HG03066 (cell line): ENCODE data around the gene ARL13B.
"Not testable (repeated sequence)": the region's sequence is repeated elsewhere in the genome, so short reads cannot be mapped to it uniquely, and the experiment has no call there.

Experiments used
- ATAC-seq: cut with Tn5 transposase; IDR thresholded peaks from one replicate; pipeline ENCODE4 v1.9.1; 2021; ENCODE audit warnings: low read depth; ENCODE audit not compliant: unreplicated experiment

The ARL13B gene

GRCh38 chr3:94050546-94050945, 70.6 kb downstream of the ARL13B start:
- ATAC-seq, result no peak

- no peak for ATAC-seq
Measured at GRCh38 chr3:94061297-94061696, 81.3 kb downstream of the ARL13B start.

- ATAC-seq, result peak; percentile 92
Measured at GRCh38 chr3:94062513-94063404, 82.8 kb downstream of the ARL13B start, which contains the start of the genes DHFR2 and NSUN3. Gene DHFR2 (minus strand): TSS chr3:94062916. CDS start chr3:94061511, 1,405 bp downstream. Gene NSUN3 (plus strand): TSS chr3:94063061. CDS start chr3:94063127, 66 bp downstream.

GRCh38 chr3:94063496-94064119, 83.7 kb downstream of the ARL13B start:
- no peak for ATAC-seq

GRCh38 chr3:94064243-94064860, 84.4 kb downstream of the ARL13B start:
- no peak for ATAC-seq

GRCh38 chr3:94065122-94065521, 85.2 kb downstream of the ARL13B start:
- ATAC-seq, result no peak

- no peak for ATAC-seq
Measured at GRCh38 chr3:94065819-94066480, 86.0 kb downstream of the ARL13B start.

- ATAC-seq, result no peak
Measured at GRCh38 chr3:94066506-94067500, 86.8 kb downstream of the ARL13B start.

GRCh38 chr3:94069194-94069813, 89.3 kb downstream of the ARL13B start:
- no peak for ATAC-seq

GRCh38 chr3:94070341-94070911, 90.5 kb downstream of the ARL13B start:
- ATAC-seq, result no peak

GRCh38 chr3:94071713-94072284, 91.8 kb downstream of the ARL13B start:
- ATAC-seq, result peak; percentile 70

- no peak for ATAC-seq
Measured at GRCh38 chr3:94076055-94076454, 96.1 kb downstream of the ARL13B start.

- ATAC-seq, result not testable (repeated sequence)
Measured at GRCh38 chr3:94080552-94080951, 100.6 kb downstream of the ARL13B start.

- no peak for ATAC-seq
Measured at GRCh38 chr3:94081884-94082283, 101.9 kb downstream of the ARL13B start.

- ATAC-seq, result no peak
Measured at GRCh38 chr3:94082391-94082937, 102.5 kb downstream of the ARL13B start.

- ATAC-seq, result no peak
Measured at GRCh38 chr3:94083261-94083660, 103.3 kb downstream of the ARL13B start.

- no peak for ATAC-seq
Measured at GRCh38 chr3:94089126-94089525, 109.2 kb downstream of the ARL13B start.

GRCh38 chr3:94092086-94092485, 112.1 kb downstream of the ARL13B start:
- no peak for ATAC-seq
